ENCODE results near the gene PRKCQ.

- no peak for TF ChIP-seq CTCF (conservative IDR thresholded peaks at IDR 0.05)
- no peak for TF ChIP-seq EZH2 (IDR thresholded peaks at IDR 0.05; ENCODE audit: low read depth)
Measured at GRCh38 chr10:6622921-6623320, 42.8 kb upstream of the PRKCQ start.
